ENCODE measurements around the gene ACIN1.

Gene ACIN1

DNA sequence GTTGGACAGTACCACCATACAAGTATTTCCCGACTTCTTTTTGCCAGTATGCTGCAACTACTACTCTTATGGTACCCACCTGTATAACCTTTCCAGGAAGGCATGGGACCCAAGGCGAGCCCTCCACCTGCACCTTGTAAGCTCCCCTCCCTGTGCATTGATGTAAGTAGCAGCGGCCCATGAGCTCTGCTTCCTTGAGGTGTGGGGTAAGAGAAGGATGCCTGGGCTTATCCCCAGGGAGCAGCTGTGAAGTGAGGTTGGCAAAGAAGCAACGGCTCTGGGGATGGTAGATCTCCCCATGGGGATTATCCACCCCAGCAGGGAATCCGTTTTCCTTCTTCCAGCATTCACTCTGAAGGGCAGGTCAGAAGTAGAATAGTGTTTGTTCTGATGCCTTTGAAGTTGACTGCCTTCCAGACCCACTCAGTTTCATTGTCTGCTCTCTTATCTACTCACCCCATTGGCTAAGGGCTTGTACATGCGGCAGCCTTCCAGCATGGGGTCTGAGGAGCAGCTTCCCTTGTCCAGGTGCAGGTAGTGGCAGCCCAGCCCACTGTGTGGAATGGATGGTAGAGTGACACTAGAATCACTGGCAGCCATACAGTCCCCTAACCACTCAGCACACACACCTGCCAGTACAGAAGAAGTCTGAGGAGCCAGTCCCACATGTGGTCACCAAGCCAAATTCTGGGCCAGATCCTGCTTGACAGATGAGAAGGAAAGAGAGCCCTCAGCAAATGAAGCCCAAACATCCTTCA is 6.5 kb upstream of the ACIN1 start:
- Histone ChIP-seq H3K4me3 (ENCODE audit: insufficient read depth, low read length, poor library complexity, severe bottlenecking) (no peak overlapping the region), H4K20me1 (ENCODE audit: low read depth, low read length) (no peaks in the 10 kb centered on the region), H3K27ac (ENCODE audit: low read depth, low read length) (no peak overlapping the region), H3K79me2 (ENCODE audit: insufficient read depth, low read length) (peaks cover 7% of the 10 kb centered on the region; the same call in 1 of the 2 replicates), H2AFZ (ENCODE audit: low read depth, low read length, severe bottlenecking) (no peak overlapping the region), H3K9ac (ENCODE audit: low read length) (no peak overlapping the region), H3K4me2 (ENCODE audit: low read depth, low read length, poor library complexity, severe bottlenecking) (no peak overlapping the region), H3K9me3 (ENCODE audit: insufficient read depth, low read length) (no peaks in the 10 kb centered on the region), H3K27me3 (ENCODE audit: low read length) (no peaks in the 10 kb centered on the region), H3F3A (ENCODE audit: insufficient read depth) (no peaks in the 10 kb centered on the region), H3K9me2 (replicated peaks; ENCODE audit: insufficient read depth, low read length) (no peaks in the 10 kb centered on the region), H3K36me3 (ENCODE audit: low read length) (no peaks in the 10 kb centered on the region)
- TF ChIP-seq, protein P1, sequence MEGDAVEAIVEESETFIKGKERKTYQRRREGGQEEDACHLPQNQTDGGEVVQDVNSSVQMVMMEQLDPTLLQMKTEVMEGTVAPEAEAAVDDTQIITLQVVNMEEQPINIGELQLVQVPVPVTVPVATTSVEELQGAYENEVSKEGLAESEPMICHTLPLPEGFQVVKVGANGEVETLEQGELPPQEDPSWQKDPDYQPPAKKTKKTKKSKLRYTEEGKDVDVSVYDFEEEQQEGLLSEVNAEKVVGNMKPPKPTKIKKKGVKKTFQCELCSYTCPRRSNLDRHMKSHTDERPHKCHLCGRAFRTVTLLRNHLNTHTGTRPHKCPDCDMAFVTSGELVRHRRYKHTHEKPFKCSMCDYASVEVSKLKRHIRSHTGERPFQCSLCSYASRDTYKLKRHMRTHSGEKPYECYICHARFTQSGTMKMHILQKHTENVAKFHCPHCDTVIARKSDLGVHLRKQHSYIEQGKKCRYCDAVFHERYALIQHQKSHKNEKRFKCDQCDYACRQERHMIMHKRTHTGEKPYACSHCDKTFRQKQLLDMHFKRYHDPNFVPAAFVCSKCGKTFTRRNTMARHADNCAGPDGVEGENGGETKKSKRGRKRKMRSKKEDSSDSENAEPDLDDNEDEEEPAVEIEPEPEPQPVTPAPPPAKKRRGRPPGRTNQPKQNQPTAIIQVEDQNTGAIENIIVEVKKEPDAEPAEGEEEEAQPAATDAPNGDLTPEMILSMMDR (IDR thresholded peaks at IDR 0.05; ENCODE audit: insufficient read depth, low read length, poor library complexity, severe bottlenecking) = no peak
- TF ChIP-seq EZH2phosphoT487 (conservative IDR thresholded peaks at IDR 0.05; ENCODE audit: low read length) = no peak

- H3K27ac ChIP-seq (ENCODE audit: low read depth, low read length) = no peak overlapping the region
- no peaks in the 10 kb centered on the region for H3K36me3 ChIP-seq (ENCODE audit: low read length)
- H3K79me2 ChIP-seq (ENCODE audit: insufficient read depth, low read length) = peaks cover 19% of the 10 kb centered on the region
- H3K4me3 ChIP-seq (ENCODE audit: insufficient read depth, low read length, poor library complexity, severe bottlenecking) = no peak overlapping the region
- H3K9ac ChIP-seq (ENCODE audit: low read length) = no peak overlapping the region
- H3F3A ChIP-seq (ENCODE audit: insufficient read depth) = no peaks in the 10 kb centered on the region
- no peaks in the 10 kb centered on the region for H3K9me2 ChIP-seq (replicated peaks; ENCODE audit: insufficient read depth, low read length)
- H3K9me3 ChIP-seq (ENCODE audit: insufficient read depth, low read length) = no peaks in the 10 kb centered on the region
- no peak overlapping the region for H3K4me2 ChIP-seq (ENCODE audit: low read depth, low read length, poor library complexity, severe bottlenecking)
- no peak overlapping the region for H2AFZ ChIP-seq (ENCODE audit: low read depth, low read length, severe bottlenecking)
- no peaks in the 10 kb centered on the region for H3K27me3 ChIP-seq (ENCODE audit: low read length)
- no peaks in the 10 kb centered on the region for H4K20me1 ChIP-seq (ENCODE audit: low read depth, low read length)
- TF ChIP-seq, protein P1 (IDR thresholded peaks at IDR 0.05; ENCODE audit: insufficient read depth, low read length, poor library complexity, severe bottlenecking) = no peak
- no peak for TF ChIP-seq EZH2phosphoT487 (conservative IDR thresholded peaks at IDR 0.05; ENCODE audit: low read length)
These were observed 4.4 kb upstream of the ACIN1 start for GRCh38 chr14:23099212-23099861.

- peaks cover 15% of the 10 kb centered on the region for H4K20me1 ChIP-seq (ENCODE audit: low read depth, low read length)
- no peak overlapping the region for H3K9ac ChIP-seq (ENCODE audit: low read length)
- H3K79me2 ChIP-seq (ENCODE audit: insufficient read depth, low read length) = peaks cover 34% of the 10 kb centered on the region
- no peaks in the 10 kb centered on the region for H3K9me3 ChIP-seq (ENCODE audit: insufficient read depth, low read length)
- H3K4me2 ChIP-seq (ENCODE audit: low read depth, low read length, poor library complexity, severe bottlenecking) = no peak overlapping the region
- no peak overlapping the region for H2AFZ ChIP-seq (ENCODE audit: low read depth, low read length, severe bottlenecking)
- peaks cover 2% of the 10 kb centered on the region; the same call in 1 of the 2 replicates for H3K36me3 ChIP-seq (ENCODE audit: low read length)
- H3K4me3 ChIP-seq (ENCODE audit: insufficient read depth, low read length, poor library complexity, severe bottlenecking) = no peak overlapping the region
- H3K27ac ChIP-seq (ENCODE audit: low read depth, low read length) = no peak overlapping the region
- H3K27me3 ChIP-seq (ENCODE audit: low read length) = no peaks in the 10 kb centered on the region
- TF ChIP-seq, protein P1 (IDR thresholded peaks at IDR 0.05; ENCODE audit: insufficient read depth, low read length, poor library complexity, severe bottlenecking) = no peak
- no peak for TF ChIP-seq EZH2phosphoT487 (conservative IDR thresholded peaks at IDR 0.05; ENCODE audit: low read length)
- no peaks in the 10 kb centered on the region for H3F3A ChIP-seq (ENCODE audit: insufficient read depth)
- no peaks in the 10 kb centered on the region for H3K9me2 ChIP-seq (replicated peaks; ENCODE audit: insufficient read depth, low read length)
These were observed 2.9 kb upstream of the ACIN1 start for GRCh38 chr14:23097786-23098185.
